Measurements from ENCODE around the gene CAMSAP2.

The CAMSAP2 gene

DNA sequence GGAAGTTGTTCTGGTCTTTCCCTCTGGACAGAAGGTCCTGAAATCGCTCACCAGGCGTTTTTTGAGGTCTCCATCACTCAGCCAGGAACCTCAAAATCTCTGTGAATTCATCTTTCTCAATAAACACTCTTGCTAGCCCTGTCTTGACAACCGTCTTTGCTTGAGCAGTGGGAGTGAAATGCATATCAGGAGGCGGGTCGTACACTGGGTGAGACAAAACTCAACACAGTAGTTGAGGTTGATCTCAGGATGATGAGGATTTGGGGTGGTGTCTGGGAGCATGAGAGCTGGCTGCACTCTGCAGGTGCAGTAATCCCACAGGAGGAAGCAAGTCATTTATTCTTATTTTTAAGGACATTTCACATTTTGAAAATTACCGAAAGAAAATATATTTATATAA lies 136.0 kb downstream of the CAMSAP2 start:
- TF ChIP-seq, protein P1, sequence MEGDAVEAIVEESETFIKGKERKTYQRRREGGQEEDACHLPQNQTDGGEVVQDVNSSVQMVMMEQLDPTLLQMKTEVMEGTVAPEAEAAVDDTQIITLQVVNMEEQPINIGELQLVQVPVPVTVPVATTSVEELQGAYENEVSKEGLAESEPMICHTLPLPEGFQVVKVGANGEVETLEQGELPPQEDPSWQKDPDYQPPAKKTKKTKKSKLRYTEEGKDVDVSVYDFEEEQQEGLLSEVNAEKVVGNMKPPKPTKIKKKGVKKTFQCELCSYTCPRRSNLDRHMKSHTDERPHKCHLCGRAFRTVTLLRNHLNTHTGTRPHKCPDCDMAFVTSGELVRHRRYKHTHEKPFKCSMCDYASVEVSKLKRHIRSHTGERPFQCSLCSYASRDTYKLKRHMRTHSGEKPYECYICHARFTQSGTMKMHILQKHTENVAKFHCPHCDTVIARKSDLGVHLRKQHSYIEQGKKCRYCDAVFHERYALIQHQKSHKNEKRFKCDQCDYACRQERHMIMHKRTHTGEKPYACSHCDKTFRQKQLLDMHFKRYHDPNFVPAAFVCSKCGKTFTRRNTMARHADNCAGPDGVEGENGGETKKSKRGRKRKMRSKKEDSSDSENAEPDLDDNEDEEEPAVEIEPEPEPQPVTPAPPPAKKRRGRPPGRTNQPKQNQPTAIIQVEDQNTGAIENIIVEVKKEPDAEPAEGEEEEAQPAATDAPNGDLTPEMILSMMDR (IDR thresholded peaks at IDR 0.05; ENCODE audit: insufficient read depth, low read depth, low read length, missing control alignments), result no peak
- H3K4me3 ChIP-seq (ENCODE audit: low read depth, low read length), result no peak overlapping the region
- no peak for DNase-seq (ENCODE audit: low read depth)

DNA sequence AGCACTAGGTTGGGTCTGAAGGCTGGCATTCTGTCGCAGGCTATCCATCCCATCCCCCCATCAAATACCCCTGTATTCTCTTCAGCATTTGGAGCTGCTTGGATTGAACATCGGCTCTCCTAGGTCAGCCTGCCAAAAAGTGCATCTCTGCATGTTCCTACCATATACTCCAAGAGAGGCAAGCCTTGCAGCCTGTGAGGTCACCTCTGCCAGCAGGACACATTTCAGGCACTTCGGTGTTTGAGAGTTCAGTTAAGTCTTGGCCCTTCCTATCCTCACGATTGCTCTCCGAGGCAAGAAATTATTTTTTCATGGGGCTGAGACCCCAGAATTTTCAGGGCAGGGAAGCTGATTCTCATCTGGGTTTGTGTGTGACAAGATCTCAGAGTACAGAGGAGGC lies 136.7 kb downstream of the CAMSAP2 start:
- no peak overlapping the region for H3K4me3 ChIP-seq (ENCODE audit: low read depth, low read length)
- no peak for DNase-seq (ENCODE audit: low read depth)
- TF ChIP-seq, protein P1 (IDR thresholded peaks at IDR 0.05; ENCODE audit: insufficient read depth, low read depth, low read length, missing control alignments), result no peak

DNA sequence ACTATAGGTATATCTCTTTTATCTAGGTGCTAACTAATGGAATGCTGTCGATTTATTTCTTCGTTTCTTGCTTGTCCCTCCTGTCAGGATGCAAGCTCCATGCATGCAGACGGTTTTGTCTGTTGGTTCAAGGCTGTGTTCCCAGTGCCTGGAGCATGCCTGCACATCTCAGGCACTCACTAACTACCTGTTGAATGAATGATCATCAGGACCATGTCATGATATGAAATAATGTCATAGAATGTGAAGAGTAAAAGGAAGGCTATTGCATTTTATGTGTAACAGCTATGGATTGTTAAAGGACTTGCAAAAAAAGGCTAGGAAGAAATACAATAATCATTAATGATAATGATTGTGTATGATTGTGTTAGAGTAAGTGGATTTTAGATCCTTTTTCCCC lies 138.3 kb downstream of the CAMSAP2 start:
- no peak for DNase-seq (ENCODE audit: low read depth)
- TF ChIP-seq, protein P1 (IDR thresholded peaks at IDR 0.05; ENCODE audit: insufficient read depth, low read depth, low read length, missing control alignments), result no peak
- no peak overlapping the region for H3K4me3 ChIP-seq (ENCODE audit: low read depth, low read length)

DNA sequence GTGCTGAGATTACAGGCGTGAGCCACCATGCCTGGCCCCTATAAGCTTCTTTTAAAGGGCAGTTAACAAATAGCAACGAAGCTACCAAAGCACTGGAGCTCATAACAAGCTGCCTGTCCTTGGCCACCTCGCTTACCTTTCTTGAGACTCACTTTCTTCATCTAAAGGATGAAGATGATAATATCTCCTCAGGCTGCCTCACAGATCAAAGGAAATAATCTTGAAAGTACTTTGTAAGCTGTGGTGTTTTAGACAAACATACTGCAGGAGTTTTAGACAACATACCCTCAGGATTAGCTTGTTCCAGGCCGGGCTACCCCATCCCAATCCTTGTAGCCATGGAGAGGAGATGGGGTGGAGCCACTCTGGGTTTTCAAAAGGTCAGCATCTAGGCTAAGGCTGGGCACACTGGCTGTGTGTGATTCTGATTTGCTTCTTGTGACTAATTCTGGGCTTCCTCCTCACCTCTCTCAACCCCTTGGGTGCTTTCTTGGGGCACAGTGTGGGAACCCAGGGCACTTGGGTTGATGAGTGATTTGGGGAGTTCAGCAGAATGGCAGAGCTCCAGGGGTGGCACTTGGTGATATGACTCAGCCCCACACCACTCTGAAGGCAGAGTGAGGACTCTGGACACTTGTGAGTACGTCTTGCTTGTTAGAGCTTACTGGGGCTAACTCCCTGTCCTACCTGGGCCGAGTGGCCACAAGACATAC lies 139.3 kb downstream of the CAMSAP2 start:
- DNase-seq (ENCODE audit: low read depth), result peak; percentile 89
- H3K4me3 ChIP-seq (ENCODE audit: low read depth, low read length), result no peak overlapping the region

DNA sequence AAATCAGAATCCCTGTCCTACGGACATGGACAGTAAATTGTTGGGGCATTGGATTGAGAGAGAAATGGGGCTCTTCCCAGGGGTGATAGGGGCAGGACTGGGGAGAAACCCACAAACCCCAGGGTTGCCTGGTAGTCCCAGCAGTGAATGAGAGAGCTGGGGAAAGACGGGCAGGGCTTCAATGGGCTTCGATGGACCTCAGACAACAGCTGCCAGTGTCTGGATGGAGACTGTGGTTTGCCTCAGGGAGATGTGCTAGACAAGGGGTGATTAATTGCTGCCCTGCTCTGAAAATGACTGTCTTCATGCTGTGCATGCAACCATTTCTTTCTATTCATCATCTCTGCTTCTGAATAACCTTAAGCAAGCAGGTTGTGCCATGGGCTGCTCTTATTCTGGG lies 141.5 kb downstream of the CAMSAP2 start:
- TF ChIP-seq, protein P1 (IDR thresholded peaks at IDR 0.05; ENCODE audit: insufficient read depth, low read depth, low read length, missing control alignments), result no peak
- peak; percentile 78 for DNase-seq (ENCODE audit: low read depth)
- no peak overlapping the region for H3K4me3 ChIP-seq (ENCODE audit: low read depth, low read length)

More for the DNA sequence above, 139.3 kb downstream of the CAMSAP2 start:
- TF ChIP-seq, protein P1 (IDR thresholded peaks at IDR 0.05; ENCODE audit: insufficient read depth, low read depth, low read length, missing control alignments), result no peak

DNA sequence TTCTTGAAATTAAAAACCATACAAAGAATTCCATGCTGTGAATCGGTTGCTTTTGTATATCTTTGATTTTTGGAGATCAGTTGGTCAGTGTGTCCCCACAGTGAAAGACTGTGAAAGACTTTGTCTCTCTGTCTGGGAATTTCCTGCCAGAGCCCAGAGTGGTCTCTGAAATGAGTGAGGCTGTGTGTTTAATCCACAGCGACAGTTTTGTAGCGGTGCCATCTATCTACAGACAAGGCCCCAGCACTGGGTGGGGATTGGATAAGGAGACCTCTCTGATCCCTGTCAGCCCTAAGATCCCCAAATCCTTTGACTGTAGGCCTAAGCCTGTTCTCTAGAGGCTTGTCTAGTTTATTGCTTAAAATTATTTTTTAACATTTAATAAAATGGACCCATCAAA lies 144.4 kb downstream of the CAMSAP2 start:
- TF ChIP-seq, protein P1 (IDR thresholded peaks at IDR 0.05; ENCODE audit: insufficient read depth, low read depth, low read length, missing control alignments), result no peak
- DNase-seq (ENCODE audit: low read depth), result no peak
- H3K4me3 ChIP-seq (ENCODE audit: low read depth, low read length), result no peak overlapping the region

Data from GM12865 (cell line).